Measurements from ENCODE around the gene PLTP.
"Not testable (repeated sequence)": the region's sequence is repeated elsewhere in the genome, so short reads cannot be mapped to it uniquely, and the experiment has no call there.

The PLTP gene

GRCh38 chr20:45874104-45874481 is 37.9 kb downstream of the PLTP start:
- not testable (repeated sequence) for DNase-seq (ENCODE audit: low spot score)

DNA sequence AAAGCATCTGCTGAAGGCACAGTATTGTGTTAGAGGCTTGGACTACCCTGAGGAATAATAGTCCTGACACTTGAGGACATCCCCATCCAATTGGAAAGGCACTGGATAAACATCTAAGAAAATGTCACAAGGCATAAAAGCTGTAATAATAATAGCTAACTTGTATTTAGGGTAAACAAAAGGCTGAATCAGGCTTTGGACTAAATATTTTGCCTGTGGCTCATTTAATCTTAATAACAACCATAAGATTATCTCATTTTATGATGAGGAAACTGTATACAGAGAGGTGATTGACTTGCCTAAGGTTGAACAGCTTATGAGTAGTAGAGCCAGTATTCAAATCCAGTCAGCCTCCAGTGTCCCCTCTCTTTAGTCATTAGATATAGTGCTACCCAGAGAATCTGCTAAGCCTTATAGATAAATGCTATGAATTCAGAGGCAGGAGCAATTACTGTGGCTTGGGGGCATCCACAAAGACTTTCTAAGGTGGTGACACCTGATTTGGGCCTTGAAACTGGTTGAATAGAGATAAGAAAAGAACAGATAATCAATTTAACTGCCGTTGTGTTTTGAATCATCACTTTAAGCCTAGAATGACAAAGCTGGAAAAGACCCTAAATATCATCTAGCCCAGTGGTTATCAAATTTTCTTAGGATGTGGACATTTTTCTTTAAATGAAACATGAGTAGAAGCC is 38.4 kb downstream of the PLTP start:
- no peak for DNase-seq (ENCODE audit: low spot score)

DNA sequence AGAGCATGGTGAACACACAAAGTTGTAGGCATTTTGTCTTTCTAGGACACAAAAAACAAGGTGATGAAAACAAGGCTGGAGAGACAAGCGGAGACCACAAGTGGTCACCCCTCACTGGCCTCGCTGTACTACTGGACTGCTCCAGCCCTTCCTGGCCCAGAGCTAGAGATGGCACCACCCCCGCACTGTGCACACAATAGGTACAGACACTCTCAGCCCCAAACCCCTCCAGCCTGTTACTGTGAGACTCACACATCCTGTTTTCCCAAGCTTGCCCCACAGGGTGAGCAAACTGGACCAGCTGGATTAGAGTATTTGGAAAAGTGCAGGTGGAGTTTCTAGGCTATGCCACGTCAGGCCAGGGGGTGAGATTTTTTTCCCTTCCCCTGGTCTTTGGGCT is 39.3 kb downstream of the PLTP start:
- DNase-seq (ENCODE audit: low spot score) = no peak

DNA sequence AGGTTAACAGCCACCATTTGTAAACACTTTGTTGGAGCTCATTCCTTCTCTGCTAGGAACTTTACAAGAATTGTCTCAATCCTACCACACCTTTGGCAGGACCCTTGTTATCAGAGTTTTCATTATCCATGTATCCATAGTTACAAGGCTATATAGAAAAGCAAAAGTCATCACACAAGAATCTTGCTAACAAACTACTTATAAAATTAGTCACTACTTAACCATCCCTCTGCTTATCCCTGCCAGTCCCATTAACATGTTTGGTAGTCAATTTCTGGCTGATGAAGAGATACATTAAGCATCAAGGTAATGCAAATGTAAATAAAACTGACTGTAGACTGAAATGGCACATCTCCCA is 44.2 kb downstream of the PLTP start:
- no peak for DNase-seq (ENCODE audit: low spot score)

DNA sequence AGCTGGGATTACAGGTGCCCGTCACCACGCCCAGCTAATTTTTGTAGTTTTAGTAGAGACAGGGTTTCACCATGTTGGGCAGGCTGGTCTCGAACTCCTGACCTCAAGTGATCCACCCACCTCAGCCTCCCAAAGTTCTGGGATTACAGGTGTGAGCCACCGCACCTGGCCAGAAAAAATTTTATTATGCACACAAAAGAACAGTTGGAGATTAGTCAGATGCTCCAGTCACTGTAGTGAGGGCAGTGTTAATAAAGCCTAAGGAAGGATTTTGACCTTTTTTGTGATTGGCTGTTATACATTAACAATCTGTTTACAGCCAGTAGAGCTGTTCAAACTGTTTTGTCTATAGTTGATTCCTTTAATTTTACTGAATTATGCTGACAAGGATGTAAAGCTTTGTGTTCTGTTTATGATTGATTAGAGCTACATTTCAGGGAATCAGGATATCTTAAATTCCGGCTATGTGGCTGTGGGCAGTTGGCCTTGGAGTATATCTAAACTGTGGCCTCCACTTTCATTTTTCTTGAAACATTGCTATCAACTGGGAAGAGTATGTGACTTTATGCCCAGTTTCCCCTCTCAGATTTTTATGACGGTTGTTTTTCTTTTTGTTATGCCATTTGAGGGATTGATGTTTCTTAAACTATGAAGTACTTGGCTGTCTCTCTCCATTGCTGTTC is 44.7 kb downstream of the PLTP start:
- DNase-seq (ENCODE audit: low spot score) = no peak

GRCh38 chr20:45866454-45866853 is 45.5 kb downstream of the PLTP start:
- no peak for DNase-seq (ENCODE audit: low spot score)

GRCh38 chr20:45863543-45864470 is 48.1 kb downstream of the PLTP start:
- no peak for DNase-seq (ENCODE audit: low spot score)

- no peak for DNase-seq (ENCODE audit: low spot score)
Observed at GRCh38 chr20:45861221-45862075, 50.5 kb downstream of the PLTP start.

DNA sequence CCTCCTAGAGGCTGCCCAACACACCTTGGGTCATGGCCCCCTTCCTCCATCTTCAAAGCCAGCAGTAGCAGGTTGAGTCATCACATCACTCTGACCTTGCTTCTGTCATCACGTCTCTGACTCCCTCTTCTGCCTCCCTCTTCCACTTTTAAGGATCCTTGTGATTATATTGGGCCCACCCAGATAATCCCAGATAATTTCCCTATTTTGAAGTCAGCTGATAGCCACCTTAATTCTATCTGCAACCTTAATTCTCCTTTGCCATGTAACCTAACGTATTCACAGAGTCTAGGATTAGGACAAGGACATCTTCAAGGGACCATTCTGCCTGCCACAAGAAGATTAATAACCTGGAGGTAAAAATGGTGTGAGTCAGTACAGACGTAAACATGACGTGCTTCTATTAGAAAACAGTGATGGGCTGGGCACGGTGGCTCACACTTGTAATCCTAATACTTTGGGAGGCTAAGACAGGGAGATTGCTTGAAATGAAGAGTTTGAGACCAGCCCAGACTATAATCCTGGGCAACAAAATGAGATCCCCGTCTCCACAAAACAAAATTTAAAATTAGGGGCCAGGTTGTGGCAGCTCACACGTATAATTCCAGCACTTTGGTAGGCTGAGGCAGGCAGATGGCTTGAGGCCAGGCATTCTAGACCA is 51.3 kb downstream of the PLTP start:
- DNase-seq (ENCODE audit: low spot score) = no peak

GRCh38 chr20:45859916-45860315 is 52.0 kb downstream of the PLTP start:
- DNase-seq (ENCODE audit: low spot score) = no peak

DNA sequence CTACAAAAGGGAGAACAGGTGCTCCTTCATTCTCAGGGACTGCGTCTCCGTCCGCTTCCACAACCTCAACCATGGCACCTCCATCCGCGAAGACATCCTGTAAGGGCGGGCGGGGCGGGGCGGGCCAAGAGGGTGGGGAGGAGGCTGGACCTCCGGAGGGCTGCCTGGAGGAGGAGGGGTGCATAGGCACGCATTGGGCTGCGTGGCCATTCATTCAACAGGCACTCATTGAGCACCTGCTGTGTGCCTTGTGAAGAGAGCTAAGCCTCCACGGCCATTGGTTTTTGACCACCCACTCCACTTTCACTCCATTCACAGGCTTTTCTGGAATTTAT is 54.1 kb downstream of the PLTP start:
- DNase-seq (ENCODE audit: low spot score) = no peak

DNA sequence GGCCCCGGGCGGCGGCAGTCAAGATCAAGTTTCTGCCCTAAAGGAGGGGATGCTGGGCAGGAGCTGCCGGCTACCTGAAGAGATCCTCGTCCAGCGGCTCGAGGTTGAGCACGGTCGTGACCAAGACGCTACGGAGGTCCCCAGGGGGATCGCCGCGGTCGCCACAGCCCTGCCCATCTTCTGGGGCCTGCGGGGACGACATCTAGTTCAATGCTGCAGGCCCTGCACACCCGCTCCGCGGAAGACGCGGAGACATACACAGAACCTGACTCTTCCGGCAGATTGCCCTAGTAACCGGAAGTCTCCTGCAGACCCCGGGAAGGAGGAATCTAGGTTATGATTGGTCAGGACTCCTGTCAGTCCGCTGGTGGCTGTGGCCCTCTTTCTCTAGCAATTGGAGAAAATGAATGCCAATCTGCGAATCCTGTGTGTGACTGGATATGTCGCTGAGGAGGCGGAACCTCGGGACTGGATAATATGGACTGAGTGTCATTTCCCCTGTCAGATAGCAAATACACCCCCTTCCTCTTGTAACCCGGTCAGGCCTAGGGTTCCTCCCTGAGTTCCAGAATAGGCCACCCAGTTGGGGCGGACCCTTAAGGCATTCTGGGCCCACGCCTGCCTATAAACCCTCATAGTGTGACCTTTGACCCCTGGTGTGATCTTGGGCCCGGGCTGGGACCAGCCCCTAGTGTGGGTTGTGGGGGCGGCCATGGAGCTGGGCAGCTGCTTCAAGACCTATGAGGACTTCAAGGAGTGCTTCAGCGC is 54.7 kb downstream of the PLTP start, which contains the start of the genes ACOT8 and ZSWIM3:
TSS of gene ACOT8 (minus strand) at position 279 of the 768 bp plus-strand sequence. CDS start at position 202, 77 bp downstream.
TSS of gene ZSWIM3 (plus strand) at position 501 of the 768 bp plus-strand sequence. CDS start at position 713, 212 bp downstream.
- peak; percentile 100 for DNase-seq (ENCODE audit: low spot score)

DNA sequence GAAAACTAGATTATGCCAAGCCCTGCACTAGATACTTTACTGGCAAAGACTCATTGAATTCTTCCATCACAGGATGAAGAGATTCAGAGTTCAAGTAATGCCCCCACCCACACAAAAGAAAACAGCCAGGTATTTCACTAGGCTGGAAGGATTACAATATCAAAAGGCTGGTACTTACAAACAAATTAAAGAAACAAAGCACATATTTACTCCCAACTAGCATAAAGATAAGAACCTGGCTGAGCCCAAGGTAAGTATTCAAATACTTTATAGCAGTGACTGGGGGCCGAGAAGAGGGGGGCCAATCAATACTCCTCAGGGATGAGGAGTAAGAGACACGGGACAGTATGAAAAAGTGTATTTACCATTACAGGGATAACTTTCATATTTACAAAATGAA is 58.5 kb downstream of the PLTP start:
- DNase-seq (ENCODE audit: low spot score) = no peak

DNA sequence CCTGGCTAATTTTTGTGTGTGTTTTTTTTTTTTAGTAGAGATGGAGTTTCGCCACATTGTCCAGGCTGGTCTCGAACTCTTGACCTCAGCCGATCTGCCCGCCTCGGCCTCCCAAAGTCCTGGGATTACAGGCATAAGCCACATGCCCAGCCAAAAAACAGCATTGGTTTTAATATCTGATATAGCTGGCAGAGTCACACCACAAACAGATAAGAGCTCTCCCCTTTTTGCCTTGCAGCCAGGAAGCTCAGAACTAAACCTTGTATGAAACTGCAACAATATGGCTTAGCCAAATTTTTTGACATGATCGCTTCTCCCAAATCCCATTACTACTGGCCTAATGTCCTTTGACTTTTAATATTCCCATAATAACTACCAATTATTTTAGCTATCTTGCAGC is 59.6 kb downstream of the PLTP start:
- no peak for DNase-seq (ENCODE audit: low spot score)

- DNase-seq (ENCODE audit: low spot score) = no peak
Observed at GRCh38 chr20:45851501-45851900, 60.5 kb downstream of the PLTP start.

DNA sequence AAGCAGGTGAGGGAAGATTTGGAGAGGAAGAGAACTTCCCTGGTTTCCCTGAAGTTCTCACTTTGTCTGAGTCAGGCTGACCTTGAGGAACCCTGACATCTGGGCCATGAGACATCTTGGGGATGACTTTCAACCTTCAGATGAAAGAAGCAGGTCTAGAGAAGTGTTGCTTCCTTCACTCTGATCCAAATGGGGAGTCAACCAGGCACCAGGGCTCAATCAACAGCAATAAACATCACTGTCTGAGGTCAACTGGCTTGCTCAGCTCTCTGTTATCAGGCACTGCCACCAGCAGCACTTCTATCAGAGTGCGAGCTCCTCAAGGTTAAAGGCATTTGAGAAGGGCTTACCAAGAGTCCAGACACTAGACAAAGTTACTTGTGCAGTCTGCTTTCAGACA is 61.0 kb downstream of the PLTP start:
- DNase-seq (ENCODE audit: low spot score) = no peak

GRCh38 chr20:45850238-45850637 is 61.7 kb downstream of the PLTP start:
- no peak for DNase-seq (ENCODE audit: low spot score)

DNA sequence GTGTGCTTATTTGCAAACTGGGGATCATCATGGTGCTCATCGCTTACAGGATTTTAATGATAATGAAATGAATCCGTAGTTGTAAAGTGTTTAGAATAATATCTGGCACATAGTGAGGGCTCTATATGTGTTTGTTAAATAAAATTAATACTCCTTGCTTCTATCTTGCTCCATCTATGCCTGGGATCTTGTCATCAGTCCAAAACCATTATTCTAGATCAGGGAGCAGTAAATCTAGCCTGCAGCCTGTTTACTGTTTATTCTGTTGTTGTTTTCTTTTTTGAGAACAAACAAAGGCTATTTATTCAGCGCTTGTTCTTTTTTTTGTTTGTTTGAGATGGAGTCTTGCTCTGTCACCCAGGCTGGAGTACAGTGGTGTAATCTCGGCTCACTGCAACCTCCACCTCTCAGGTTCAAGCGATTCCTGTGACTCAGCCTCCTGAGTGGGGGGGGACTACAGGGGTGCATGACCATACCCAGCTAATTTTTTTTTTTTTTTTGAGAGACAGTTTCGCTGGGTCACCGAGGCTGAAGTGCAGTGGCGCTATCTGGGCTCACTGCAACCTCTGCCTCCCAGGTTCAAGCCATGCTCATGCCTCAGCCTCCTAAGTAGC is 62.9 kb downstream of the PLTP start:
- DNase-seq (ENCODE audit: low spot score) = no peak
